Body of pancreas (tissue), 4 donors: ENCODE results near the gene DVL2. TPM values are rescaled to one million over a fixed set of nuclear protein-coding genes. Genes with fewer than 3 reads are reported as not detected.
A peak's percentile ranks its signal among the peaks of the same experiment; 100 is the strongest.

Experiments
- ATAC-seq: fragments of 150-250 bp; one replicate; pipeline ENCODE4 v1.9.1; 2016
- DNase-seq, 4 donors: peaks; one replicate each; pipeline ENCODE4 v3.0.0-alpha.2; 2019
- H3K27ac ChIP-seq, 4 donors: fragments of 200-600 bp; sonication (generic); 1 replicate in 3 of 4; 2 replicates in 1 of 4; pipeline versions ENCODE4 v1.5.1 to v1.6.1; 2016 to 2019; ENCODE audit warnings: mild to moderate bottlenecking in 1 of 4, mixed read lengths in 1 of 4, moderate library complexity in 1 of 4
- H3K27me3 ChIP-seq, 2 donors: fragments of 200-600 bp; sonication (generic); one replicate each; pipeline ENCODE4 v1.6.0; 2016; ENCODE audit warnings: mild to moderate bottlenecking in 1 of 2
- H3K36me3 ChIP-seq, 2 donors: fragments of 200-600 bp; sonication (generic); replicated peaks in 1 of 2; 2 replicates each; pipeline ENCODE4 v1.5.1; 2016; ENCODE audit warnings: low read depth in 2 of 2; ENCODE audit not compliant: insufficient read depth in 1 of 2
- H3K4me1 ChIP-seq: fragments of 200-600 bp; sonication (generic); one replicate; pipeline ENCODE4 v1.6.0; 2016
- H3K4me3 ChIP-seq, 2 donors: fragments of 200-600 bp; sonication (generic); 1 replicate in 1 of 2; 2 replicates in 1 of 2; pipeline ENCODE4 v1.5.1; 2016 to 2019
- H3K9me3 ChIP-seq, 3 donors: fragments of 200-600 bp; sonication (generic); 1 replicate in 2 of 3; 2 replicates in 1 of 3; pipeline ENCODE4 v1.5.1; 2016
- POLR2A ChIP-seq, 3 donors: fragments of 450-650 bp; IDR thresholded peaks; one replicate each; pipeline ENCODE4 v1.6.1; 2016; ENCODE audit warnings: antibody characterized with exemption in 3 of 3, mild to moderate bottlenecking in 2 of 3
- WGBS, 2 donors: methylation state at CpG; one replicate each; pipeline ENCODE4 v1.1.5; 2017; 5-methylcytosine and 5-hydroxymethylcytosine counted together
- intact Hi-C: fragments of 100-400 bp; cut with DNase I; formaldehyde crosslinking; loops from one replicate; pipeline ENCODE4 v1.15.1; 2023
- total RNA-seq, 2 donors: library from RNA; depleted of rRNA; stranded (reverse); fragments of >200 nt; gene quantifications; one replicate each; pipeline ENCODE4 v1.1.0, GENCODE V29; 2016
- TF ChIP-seq, protein P1 (sequence below), 7 experiments: fragments of 450-650 bp in 4 of 7; fragments of 200-600 bp in 3 of 7; sonication (generic) in 3 of 7; IDR thresholded peaks; one replicate each; pipeline ENCODE4 v1.5.1; 2016 to 2019; ENCODE audit warnings: antibody characterized with exemption in 7 of 7

DVL2 gene
- total RNA-seq, 2 donors from 2014 or later, result 19.5 to 41.5 TPM

DNA sequence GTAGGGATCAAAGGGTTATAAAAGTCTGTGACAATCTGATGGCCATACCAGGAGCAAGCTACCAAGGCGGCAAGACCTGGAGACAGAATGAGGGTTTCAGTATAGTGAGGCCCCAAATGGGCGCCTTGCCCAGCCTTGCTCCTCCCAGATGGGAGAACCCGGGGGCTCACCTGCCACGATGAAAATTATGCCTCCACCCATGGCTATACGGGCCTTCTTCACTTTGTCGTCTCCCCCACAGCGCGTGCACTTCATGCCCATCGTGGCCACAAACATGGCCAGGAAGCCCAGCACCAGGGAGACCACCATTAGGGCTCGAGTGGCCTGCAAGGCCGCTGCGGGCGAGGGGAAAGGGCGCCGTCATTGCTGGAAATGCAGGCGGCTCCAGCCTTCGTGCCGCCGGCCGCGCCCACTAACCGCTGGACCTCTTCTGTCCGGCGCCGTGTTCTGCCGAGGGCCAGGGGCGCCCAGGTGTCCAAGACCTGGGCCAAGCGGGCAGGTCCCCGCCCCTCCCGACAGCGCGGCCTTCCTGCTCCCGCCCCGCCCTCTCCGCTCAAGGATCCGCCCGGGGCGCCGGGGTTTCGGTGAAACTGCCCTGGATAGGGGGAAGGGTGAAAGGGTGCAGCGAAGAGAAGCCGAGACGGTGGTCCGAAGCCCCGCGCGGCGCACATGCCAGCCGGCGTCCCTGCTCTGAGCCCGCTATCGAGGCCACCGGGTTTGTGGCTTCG, 26.5 kb upstream of the DVL2 start:
- Histone ChIP-seq H3K27me3 (no peaks in the 10 kb centered on the region), H3K27ac (peak overlapping the region; percentile 89 to 100 (median 97)), H3K4me1 (peaks cover 39% of the 10 kb centered on the region), H3K9me3 (no peaks in the 10 kb centered on the region), H3K4me3 (peak overlapping the region; percentile 39 to 99), H3K36me3 (peaks cover 0 to 4% of the 10 kb centered on the region in 2 donors)
- WGBS, 2 donors, result 1 to 15% methylated on average over 8 to 54 of the region's 54 CpGs
- peak; percentile 64 for ATAC-seq
- intact Hi-C loops, result no loop called here
- peak; percentile 86 to 90 (median 88) for DNase-seq
- TF ChIP-seq POLR2A (IDR thresholded peaks at IDR 0.05), result peak; percentile 75 to 89 (median 83)
- TF ChIP-seq, protein P1, sequence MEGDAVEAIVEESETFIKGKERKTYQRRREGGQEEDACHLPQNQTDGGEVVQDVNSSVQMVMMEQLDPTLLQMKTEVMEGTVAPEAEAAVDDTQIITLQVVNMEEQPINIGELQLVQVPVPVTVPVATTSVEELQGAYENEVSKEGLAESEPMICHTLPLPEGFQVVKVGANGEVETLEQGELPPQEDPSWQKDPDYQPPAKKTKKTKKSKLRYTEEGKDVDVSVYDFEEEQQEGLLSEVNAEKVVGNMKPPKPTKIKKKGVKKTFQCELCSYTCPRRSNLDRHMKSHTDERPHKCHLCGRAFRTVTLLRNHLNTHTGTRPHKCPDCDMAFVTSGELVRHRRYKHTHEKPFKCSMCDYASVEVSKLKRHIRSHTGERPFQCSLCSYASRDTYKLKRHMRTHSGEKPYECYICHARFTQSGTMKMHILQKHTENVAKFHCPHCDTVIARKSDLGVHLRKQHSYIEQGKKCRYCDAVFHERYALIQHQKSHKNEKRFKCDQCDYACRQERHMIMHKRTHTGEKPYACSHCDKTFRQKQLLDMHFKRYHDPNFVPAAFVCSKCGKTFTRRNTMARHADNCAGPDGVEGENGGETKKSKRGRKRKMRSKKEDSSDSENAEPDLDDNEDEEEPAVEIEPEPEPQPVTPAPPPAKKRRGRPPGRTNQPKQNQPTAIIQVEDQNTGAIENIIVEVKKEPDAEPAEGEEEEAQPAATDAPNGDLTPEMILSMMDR (IDR thresholded peaks at IDR 0.05), result no peak

DNA sequence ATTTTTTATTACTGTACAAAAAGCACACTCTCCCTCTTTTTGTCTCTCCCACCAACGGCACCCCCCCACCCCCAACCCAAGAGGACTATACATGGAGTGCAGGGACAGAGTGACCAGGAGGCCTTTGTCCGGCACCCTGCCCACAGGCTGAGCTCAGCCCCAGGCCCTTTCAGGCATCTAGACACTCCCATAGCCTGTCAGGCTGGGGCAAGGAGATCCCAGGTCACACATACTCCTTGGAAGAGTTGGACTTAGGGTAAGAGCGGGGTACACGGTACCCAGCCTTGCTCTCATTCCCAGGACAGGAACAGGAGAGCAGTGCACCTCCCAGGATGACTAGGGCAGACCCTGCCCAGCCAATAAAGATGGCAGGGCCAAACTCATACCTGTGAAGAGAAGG, 25.8 kb upstream of the DVL2 start:
- Histone ChIP-seq H3K4me1 (peaks cover 39% of the 10 kb centered on the region), H3K27ac (peak overlapping the region; percentile 89 to 100 (median 97)), H3K4me3 (peak overlapping the region in 1 of 2 donors; percentile 39), H3K36me3 (peaks cover 0 to 4% of the 10 kb centered on the region in 2 donors), H3K27me3 (no peaks in the 10 kb centered on the region), H3K9me3 (no peaks in the 10 kb centered on the region)
- TF ChIP-seq, protein P1 (IDR thresholded peaks at IDR 0.05), result no peak
- no peak for TF ChIP-seq POLR2A (IDR thresholded peaks at IDR 0.05)
- intact Hi-C loops, result no loop called here
- 33 to 64% methylated on average over 3 to 4 of the region's 4 CpGs for WGBS, 2 donors
- ATAC-seq (no peak), DNase-seq (no peak)

DNA sequence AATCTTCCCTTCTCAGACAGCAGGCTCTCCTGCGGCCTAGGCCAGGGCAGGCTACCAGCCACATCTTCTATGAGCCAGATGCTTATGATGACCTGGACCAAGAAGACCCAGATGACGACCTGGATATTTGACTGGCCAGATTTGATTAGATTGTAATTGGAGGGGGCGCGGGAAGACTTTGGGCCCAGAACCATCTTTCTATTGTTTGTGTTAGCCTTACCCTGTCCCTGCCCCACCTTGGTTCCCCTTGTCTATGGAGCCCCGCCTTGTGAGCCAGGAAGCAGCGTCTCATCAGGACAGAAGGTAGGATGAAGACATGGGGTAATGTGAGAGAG, 25.2 kb upstream of the DVL2 start:
- H3K36me3 ChIP-seq, result peaks cover 0 to 6% of the 10 kb centered on the region in 2 donors
- no peak for ATAC-seq
- H3K4me3 ChIP-seq, result no peak overlapping the region
- intact Hi-C loops, result no loop called here
- no peaks in the 10 kb centered on the region for H3K27me3 ChIP-seq
- H3K4me1 ChIP-seq, result peaks cover 39% of the 10 kb centered on the region
- DNase-seq, result no peak
- no peaks in the 10 kb centered on the region for H3K9me3 ChIP-seq
- H3K27ac ChIP-seq, result peak overlapping the region; percentile 17 to 100 (median 97)
- TF ChIP-seq, protein P1 (IDR thresholded peaks at IDR 0.05), result no peak
- peak in 2 of 3 donors; percentile 9 to 42 for TF ChIP-seq POLR2A (IDR thresholded peaks at IDR 0.05)
- WGBS, 2 donors, result 76 to 85% methylated on average over 6 of the region's 6 CpGs

- Histone ChIP-seq H3K27me3 (no peaks in the 10 kb centered on the region), H3K4me3 (no peak overlapping the region), H3K9me3 (no peaks in the 10 kb centered on the region), H3K4me1 (peaks cover 39% of the 10 kb centered on the region), H3K27ac (peak overlapping the region; percentile 17 to 100 (median 97)), H3K36me3 (peaks cover 0 to 8% of the 10 kb centered on the region in 2 donors)
- TF ChIP-seq POLR2A (IDR thresholded peaks at IDR 0.05), result peak in 1 of 3 donors; percentile 65
- TF ChIP-seq, protein P1 (IDR thresholded peaks at IDR 0.05), result no peak
- 39 to 61% methylated on average over 7 of the region's 7 CpGs for WGBS, 2 donors
- DNase-seq (peak; percentile 61 to 78 (median 66)), ATAC-seq (no peak)
- intact Hi-C loops, result no loop called here
Observed at GRCh38 chr17:7258731-7259554, 24.6 kb upstream of the DVL2 start.
